ENCODE measurements around the gene ENDOV.

- TF ChIP-seq CTCF (IDR thresholded peaks at IDR 0.05) = no peak
- TF ChIP-seq POLR2A (IDR thresholded peaks at IDR 0.05; ENCODE audit: low read depth) = no peak
- no peak for TF ChIP-seq EP300 (IDR thresholded peaks at IDR 0.05)
These were observed 63.7 kb downstream of the ENDOV start for GRCh38 chr17:80478487-80479245.
